Measurements from ENCODE around the gene DDX39B.

DDX39B gene

GRCh38 chr6:31535538-31536324 lies 6.1 kb downstream of the DDX39B start:
- H4K20me1 ChIP-seq (ENCODE audit: insufficient read depth, low read length): no peaks in the 10 kb centered on the region
- peaks cover 8% of the 10 kb centered on the region; the same call in 1 of the 2 replicates for H3F3A ChIP-seq (ENCODE audit: insufficient read depth, low read length)
- no peak overlapping the region for H3K4me3 ChIP-seq (ENCODE audit: low read depth, low read length, poor library complexity, severe bottlenecking)
- no peaks in the 10 kb centered on the region for H3K27me3 ChIP-seq (ENCODE audit: insufficient read depth, low read length)
- peaks cover 27% of the 10 kb centered on the region for H3K4me1 ChIP-seq (ENCODE audit: insufficient read depth, low read length, severe bottlenecking)
- peaks cover 98% of the 10 kb centered on the region for H3K36me3 ChIP-seq (ENCODE audit: insufficient read depth, low read length)
- no peak overlapping the region for H3K4me2 ChIP-seq (ENCODE audit: low read length)
- no peak overlapping the region for H2AFZ ChIP-seq (ENCODE audit: low read length)
- H3K9me3 ChIP-seq (ENCODE audit: low read length): no peaks in the 10 kb centered on the region
- H3K9ac ChIP-seq (ENCODE audit: low read length): no peak overlapping the region
- H3K27ac ChIP-seq (ENCODE audit: low read depth, low read length, poor library complexity, severe bottlenecking): no peak overlapping the region
- TF ChIP-seq CTCF (IDR thresholded peaks at IDR 0.05; ENCODE audit: low read length) (no peak), EZH2 (IDR thresholded peaks at IDR 0.05; ENCODE audit: borderline replicate concordance, low read length) (no peak)
- no peaks in the 10 kb centered on the region for H3K9me2 ChIP-seq (ENCODE audit: low read depth, low read length)
- H3K79me2 ChIP-seq (ENCODE audit: insufficient read depth, low read length): peaks cover 29% of the 10 kb centered on the region

GRCh38 chr6:31534521-31535040 lies 7.2 kb downstream of the DDX39B start:
- Histone ChIP-seq H3F3A (ENCODE audit: insufficient read depth, low read length) (peaks cover 14% of the 10 kb centered on the region; the same call in 1 of the 2 replicates), H3K9me2 (ENCODE audit: low read depth, low read length) (no peaks in the 10 kb centered on the region), H3K27ac (ENCODE audit: low read depth, low read length, poor library complexity, severe bottlenecking) (no peak overlapping the region), H3K27me3 (ENCODE audit: insufficient read depth, low read length) (no peaks in the 10 kb centered on the region), H3K36me3 (ENCODE audit: insufficient read depth, low read length) (peaks cover 98% of the 10 kb centered on the region), H3K4me1 (ENCODE audit: insufficient read depth, low read length, severe bottlenecking) (peaks cover 16% of the 10 kb centered on the region), H2AFZ (ENCODE audit: low read length) (no peak overlapping the region), H3K9me3 (ENCODE audit: low read length) (no peaks in the 10 kb centered on the region), H3K9ac (ENCODE audit: low read length) (no peak overlapping the region), H4K20me1 (ENCODE audit: insufficient read depth, low read length) (no peaks in the 10 kb centered on the region), H3K4me3 (ENCODE audit: low read depth, low read length, poor library complexity, severe bottlenecking) (no peak overlapping the region), H3K4me2 (ENCODE audit: low read length) (no peak overlapping the region), H3K79me2 (ENCODE audit: insufficient read depth, low read length) (peaks cover 17% of the 10 kb centered on the region)
- no peak for TF ChIP-seq CTCF (IDR thresholded peaks at IDR 0.05; ENCODE audit: low read length)
- no peak for TF ChIP-seq EZH2 (IDR thresholded peaks at IDR 0.05; ENCODE audit: borderline replicate concordance, low read length)

- Histone ChIP-seq H3K36me3 (ENCODE audit: insufficient read depth, low read length) (peaks cover 95% of the 10 kb centered on the region), H3F3A (ENCODE audit: insufficient read depth, low read length) (peaks cover 14% of the 10 kb centered on the region; the same call in 1 of the 2 replicates), H3K9ac (ENCODE audit: low read length) (no peak overlapping the region), H4K20me1 (ENCODE audit: insufficient read depth, low read length) (no peaks in the 10 kb centered on the region), H3K9me3 (ENCODE audit: low read length) (no peaks in the 10 kb centered on the region), H3K27ac (ENCODE audit: low read depth, low read length, poor library complexity, severe bottlenecking) (no peak overlapping the region), H3K4me3 (ENCODE audit: low read depth, low read length, poor library complexity, severe bottlenecking) (no peak overlapping the region), H3K79me2 (ENCODE audit: insufficient read depth, low read length) (peaks cover 11% of the 10 kb centered on the region), H2AFZ (ENCODE audit: low read length) (no peak overlapping the region), H3K4me1 (ENCODE audit: insufficient read depth, low read length, severe bottlenecking) (peaks cover 10% of the 10 kb centered on the region), H3K27me3 (ENCODE audit: insufficient read depth, low read length) (no peaks in the 10 kb centered on the region), H3K9me2 (ENCODE audit: low read depth, low read length) (no peaks in the 10 kb centered on the region), H3K4me2 (ENCODE audit: low read length) (no peak overlapping the region)
- TF ChIP-seq CTCF (IDR thresholded peaks at IDR 0.05; ENCODE audit: low read length) (no peak), EZH2 (IDR thresholded peaks at IDR 0.05; ENCODE audit: borderline replicate concordance, low read length) (no peak)
Measured at GRCh38 chr6:31534011-31534410, 7.8 kb downstream of the DDX39B start.
